22Rv1 (cell line): ENCODE data around the gene TSPAN16.

Experiments used
- H3K27ac ChIP-seq: fragments of 450-650 bp; 2 replicates; pipeline ENCODE4 v1.5.1; 2017
- CTCF ChIP-seq: fragments of 450-650 bp; IDR thresholded peaks from 2 replicates; pipeline ENCODE4 v1.5.1; 2017; ENCODE audit warnings: mild to moderate bottlenecking
- ZFX ChIP-seq: fragments of 450-650 bp; IDR thresholded peaks from 2 replicates; pipeline ENCODE4 v1.6.1; 2017; ENCODE audit warnings: antibody characterized with exemption, borderline replicate concordance

Gene TSPAN16

GRCh38 chr19:11295665-11296245 lies at the start of gene TSPAN16:
Gene TSPAN16, plus strand, starts transcription at chr19:11296160. Its CDS starts 138 bp downstream, at chr19:11296298.
- no peak within 1 kb of the TSS for H3K27ac ChIP-seq
- no peak for TF ChIP-seq CTCF
- TF ChIP-seq ZFX = no peak

- TF ChIP-seq CTCF (no peak), ZFX (no peak)
- H3K27ac ChIP-seq = no peak overlapping the region
These were observed 49.0 kb upstream of the TSPAN16 start for GRCh38 chr19:11246941-11247340.

- no peak for TF ChIP-seq ZFX
- TF ChIP-seq CTCF = no peak
- H3K27ac ChIP-seq = no peak overlapping the region
These were observed 48.6 kb upstream of the TSPAN16 start for GRCh38 chr19:11247391-11247790.

- no peak overlapping the region for H3K27ac ChIP-seq
- no peak for TF ChIP-seq CTCF
These were observed 48.0 kb upstream of the TSPAN16 start for GRCh38 chr19:11247934-11248333.

GRCh38 chr19:11248852-11249251 lies 47.1 kb upstream of the TSPAN16 start:
- no peak overlapping the region for H3K27ac ChIP-seq
- no peak for TF ChIP-seq ZFX
- TF ChIP-seq CTCF = no peak

- no peak for TF ChIP-seq CTCF
- no peak for TF ChIP-seq ZFX
- H3K27ac ChIP-seq = no peak overlapping the region
These were observed 44.7 kb upstream of the TSPAN16 start for GRCh38 chr19:11251217-11251616.

- H3K27ac ChIP-seq = no peak overlapping the region
- TF ChIP-seq CTCF = no peak
These were observed 44.2 kb upstream of the TSPAN16 start for GRCh38 chr19:11251650-11252314.
